Measurements from ENCODE around the gene TMEM174. TPM values are rescaled to one million over a fixed set of nuclear protein-coding genes. Genes with fewer than 3 reads are reported as not detected.

Gene TMEM174
- total and polyA plus RNA-seq, 9 donors: not detected

DNA sequence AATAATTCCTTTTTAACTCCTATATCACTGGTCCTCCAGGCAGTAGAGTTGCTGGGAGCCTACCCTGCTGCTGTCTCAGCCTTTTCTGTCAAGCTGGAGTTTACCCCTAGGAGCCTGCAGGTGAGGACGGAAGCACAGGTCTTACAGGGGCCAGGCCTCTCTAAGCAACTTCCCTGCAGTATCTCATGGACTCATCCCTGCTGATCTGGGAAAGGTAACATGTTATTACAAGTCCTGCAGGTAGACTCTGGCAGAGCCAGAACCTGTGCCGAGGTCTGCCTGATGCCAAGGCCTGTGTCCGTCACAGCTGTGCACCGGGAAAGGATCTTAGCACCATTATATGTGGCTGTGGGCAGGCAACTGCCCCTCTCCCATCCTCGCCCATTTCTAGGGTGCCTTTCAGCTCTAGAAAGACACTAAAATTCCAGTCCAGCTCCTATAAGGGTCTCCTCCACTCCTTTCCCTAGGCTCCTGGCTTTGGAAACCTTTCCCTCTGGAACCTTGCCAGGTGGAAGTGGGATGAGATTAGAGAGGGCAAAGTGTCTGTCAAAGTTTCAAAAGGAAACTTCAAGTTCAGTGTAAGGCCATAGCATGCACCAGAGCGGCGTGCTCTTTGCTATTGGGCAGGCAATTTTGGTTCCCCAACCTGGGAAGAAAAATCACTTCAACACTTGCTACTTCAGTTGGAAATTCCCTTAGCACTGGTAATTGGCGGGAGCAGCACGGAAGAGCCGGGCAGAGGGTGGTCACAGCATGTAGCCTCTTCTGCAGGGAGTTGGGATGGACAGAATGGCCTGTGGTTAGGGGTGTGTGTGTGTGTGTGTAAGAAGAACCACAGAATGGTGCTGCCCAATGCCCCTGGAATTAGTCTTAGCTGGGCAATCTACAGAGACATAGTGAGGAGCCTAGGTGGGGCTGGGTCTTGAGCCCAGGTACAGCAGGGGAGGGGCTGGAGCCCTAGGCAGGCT, 35.1 kb upstream of the TMEM174 start:
- TF ChIP-seq EP300 (IDR thresholded peaks at IDR 0.05): no peak
- TF ChIP-seq, protein P1, sequence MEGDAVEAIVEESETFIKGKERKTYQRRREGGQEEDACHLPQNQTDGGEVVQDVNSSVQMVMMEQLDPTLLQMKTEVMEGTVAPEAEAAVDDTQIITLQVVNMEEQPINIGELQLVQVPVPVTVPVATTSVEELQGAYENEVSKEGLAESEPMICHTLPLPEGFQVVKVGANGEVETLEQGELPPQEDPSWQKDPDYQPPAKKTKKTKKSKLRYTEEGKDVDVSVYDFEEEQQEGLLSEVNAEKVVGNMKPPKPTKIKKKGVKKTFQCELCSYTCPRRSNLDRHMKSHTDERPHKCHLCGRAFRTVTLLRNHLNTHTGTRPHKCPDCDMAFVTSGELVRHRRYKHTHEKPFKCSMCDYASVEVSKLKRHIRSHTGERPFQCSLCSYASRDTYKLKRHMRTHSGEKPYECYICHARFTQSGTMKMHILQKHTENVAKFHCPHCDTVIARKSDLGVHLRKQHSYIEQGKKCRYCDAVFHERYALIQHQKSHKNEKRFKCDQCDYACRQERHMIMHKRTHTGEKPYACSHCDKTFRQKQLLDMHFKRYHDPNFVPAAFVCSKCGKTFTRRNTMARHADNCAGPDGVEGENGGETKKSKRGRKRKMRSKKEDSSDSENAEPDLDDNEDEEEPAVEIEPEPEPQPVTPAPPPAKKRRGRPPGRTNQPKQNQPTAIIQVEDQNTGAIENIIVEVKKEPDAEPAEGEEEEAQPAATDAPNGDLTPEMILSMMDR (IDR thresholded peaks at IDR 0.05): no peak
- TF ChIP-seq POLR2A (IDR thresholded peaks at IDR 0.05): no peak
- intact Hi-C loops (cut with DNase I): no loop called here
- WGBS, 3 donors: 88 to 93% (median 90%) methylated on average over 10 of the region's 10 CpGs

DNA sequence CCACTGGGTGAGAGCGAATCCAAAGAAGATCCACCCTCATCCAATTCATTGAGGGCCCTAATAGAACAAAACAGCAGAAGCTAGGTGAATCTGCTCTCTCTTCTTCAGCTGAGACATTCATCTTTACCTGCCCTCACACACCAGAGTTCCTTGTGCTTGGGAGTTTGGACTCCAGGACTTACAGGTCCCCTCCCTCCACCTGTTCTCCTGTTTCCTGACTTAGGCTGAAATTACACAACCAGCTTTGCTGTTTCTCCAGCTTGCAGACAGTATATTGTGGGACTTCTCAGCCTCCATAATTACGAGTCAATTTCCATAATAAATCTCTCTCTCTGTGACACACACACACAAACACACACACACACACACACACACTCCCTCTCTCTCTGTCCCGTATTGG, 33.5 kb upstream of the TMEM174 start:
- TF ChIP-seq POLR2A (IDR thresholded peaks at IDR 0.05) (no peak), EP300 (IDR thresholded peaks at IDR 0.05) (no peak)
- TF ChIP-seq, protein P1 (IDR thresholded peaks at IDR 0.05): no peak
- H3K9me3 ChIP-seq: no peaks in the 10 kb centered on the region
- intact Hi-C loops (cut with DNase I): no loop called here
- no peaks in the 10 kb centered on the region for H3K4me1 ChIP-seq (ENCODE audit: insufficient read depth)
- H3K4me3 ChIP-seq: no peak overlapping the region
- H3K27ac ChIP-seq: no peak overlapping the region
- DNase-seq: no peak
- no peaks in the 10 kb centered on the region for H3K36me3 ChIP-seq
- WGBS, 3 donors: 48 to 54% (median 53%) methylated on average over 3 of the region's 3 CpGs
- no peaks in the 10 kb centered on the region for H3K27me3 ChIP-seq

More for the DNA sequence above, 35.1 kb upstream of the TMEM174 start:
- H3K9me3 ChIP-seq: no peaks in the 10 kb centered on the region
- no peak overlapping the region for H3K4me3 ChIP-seq
- no peak overlapping the region for H3K27ac ChIP-seq
- no peaks in the 10 kb centered on the region for H3K27me3 ChIP-seq
- H3K4me1 ChIP-seq (ENCODE audit: insufficient read depth): no peaks in the 10 kb centered on the region
- DNase-seq: no peak
- H3K36me3 ChIP-seq: no peaks in the 10 kb centered on the region

GRCh38 chr5:73140801-73141200, 32.2 kb upstream of the TMEM174 start:
- H3K4me1 ChIP-seq (ENCODE audit: insufficient read depth): no peaks in the 10 kb centered on the region
- H3K4me3 ChIP-seq: no peak overlapping the region
- no peak for TF ChIP-seq POLR2A (IDR thresholded peaks at IDR 0.05)
- TF ChIP-seq EP300 (IDR thresholded peaks at IDR 0.05): no peak
- TF ChIP-seq, protein P1 (IDR thresholded peaks at IDR 0.05): no peak
- no peaks in the 10 kb centered on the region for H3K27me3 ChIP-seq
- WGBS, 3 donors: 93 to 96% (median 95%) methylated on average over 1 of the region's 1 CpG
- H3K9me3 ChIP-seq: no peaks in the 10 kb centered on the region
- intact Hi-C loops (cut with DNase I): no loop called here
- no peak overlapping the region for H3K27ac ChIP-seq
- DNase-seq: no peak
- H3K36me3 ChIP-seq: no peaks in the 10 kb centered on the region

DNA sequence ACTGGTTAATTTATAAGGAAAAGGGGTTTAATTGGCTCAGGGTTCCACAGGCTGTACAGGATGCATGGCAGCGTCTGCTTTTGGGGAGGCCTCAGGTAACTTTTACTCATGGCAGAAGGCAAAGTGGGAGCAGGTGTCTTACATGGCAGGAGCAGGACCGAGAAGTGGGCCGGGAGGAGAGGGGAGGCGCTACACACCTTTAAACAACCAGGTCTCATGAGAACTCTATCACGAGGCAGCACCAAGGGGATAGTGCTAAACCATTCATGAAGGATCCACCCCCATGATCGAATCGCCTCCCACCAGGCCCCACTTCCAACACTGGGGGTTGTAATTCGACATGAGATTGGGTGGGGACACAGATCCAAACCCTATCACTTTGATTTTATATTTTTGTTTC, 31.0 kb upstream of the TMEM174 start:
- 74 to 83% (median 76%) methylated on average over 8 of the region's 8 CpGs for WGBS, 3 donors
- TF ChIP-seq EP300 (IDR thresholded peaks at IDR 0.05): no peak
- TF ChIP-seq, protein P1 (IDR thresholded peaks at IDR 0.05): no peak
- TF ChIP-seq POLR2A (IDR thresholded peaks at IDR 0.05): no peak

More for the DNA sequence above, 31.0 kb upstream of the TMEM174 start:
- no peak overlapping the region for H3K27ac ChIP-seq
- intact Hi-C loops (cut with DNase I): no loop called here
- H3K27me3 ChIP-seq: no peaks in the 10 kb centered on the region
- DNase-seq: no peak
- H3K4me3 ChIP-seq: no peak overlapping the region
- no peaks in the 10 kb centered on the region for H3K9me3 ChIP-seq
- no peaks in the 10 kb centered on the region for H3K36me3 ChIP-seq
- no peaks in the 10 kb centered on the region for H3K4me1 ChIP-seq (ENCODE audit: insufficient read depth)

All from ovary (tissue), 9 donors.